Measurements from ENCODE around the gene KCNAB2. TPM values are rescaled to one million over a fixed set of nuclear protein-coding genes. Genes with fewer than 3 reads are reported as not detected.

Gene KCNAB2
- total RNA-seq, 1 donor from 2014 or later: 19.3 TPM

DNA sequence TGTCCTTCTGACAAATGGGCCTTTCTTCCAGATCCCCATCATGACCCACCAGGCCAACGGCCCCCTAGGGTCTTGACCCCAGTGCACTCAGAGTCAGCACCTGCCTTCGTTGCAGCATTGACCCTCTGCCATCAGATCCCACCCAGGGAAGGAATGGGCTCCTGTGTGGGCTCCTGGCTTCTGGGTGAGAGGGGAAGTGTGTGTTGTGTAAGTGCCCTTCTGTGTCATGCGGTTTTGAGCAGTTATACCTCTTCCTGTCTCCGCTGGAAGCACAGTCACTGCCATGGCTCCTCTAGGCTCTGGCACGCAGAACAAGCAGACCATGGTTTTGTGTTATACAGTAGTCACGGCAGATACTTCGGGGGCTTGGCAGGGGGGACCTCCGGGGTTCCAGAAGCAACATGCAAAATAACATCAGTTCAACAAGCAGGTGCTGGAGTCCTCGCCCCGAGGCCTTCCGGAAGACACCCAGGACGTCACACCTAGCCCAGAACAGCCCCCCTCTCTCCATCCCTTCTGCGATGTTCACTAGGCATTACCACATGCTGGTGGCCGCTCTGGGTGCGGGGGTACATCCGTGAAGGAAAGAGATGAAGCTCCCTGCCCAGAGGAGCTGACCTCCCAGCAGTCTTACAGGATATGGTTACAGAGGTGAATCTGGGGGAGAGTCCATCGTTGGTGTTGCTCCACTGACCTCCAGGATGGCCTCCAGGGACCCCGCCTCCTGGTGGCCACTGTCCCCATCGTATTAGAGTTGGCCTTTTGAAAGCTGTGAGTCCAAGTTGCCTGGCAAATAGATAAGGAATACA is 17.4 kb upstream of the KCNAB2 start:
- intact Hi-C loops (cut with DNase I): no loop called here
- peak; percentile 89 for DNase-seq (ENCODE audit: low spot score)

DNA sequence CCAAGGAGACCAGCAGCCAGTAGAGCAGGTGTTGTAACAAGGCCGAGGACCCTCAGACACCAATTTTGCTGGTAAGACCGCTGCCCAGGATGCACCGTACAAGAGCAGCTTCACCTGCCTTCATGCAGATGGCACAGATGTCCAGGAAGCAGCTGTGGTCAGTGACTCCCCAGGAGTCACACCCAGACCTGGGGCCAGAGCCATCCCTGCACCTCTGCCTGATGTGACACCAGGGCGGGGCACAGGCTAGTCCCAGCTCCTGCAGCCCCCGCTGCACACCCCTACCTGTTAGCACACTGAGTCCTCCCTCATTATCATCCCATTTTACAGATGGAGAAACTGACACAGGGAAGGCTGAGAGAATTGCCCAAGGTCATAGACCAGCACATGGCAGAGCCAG is 16.3 kb upstream of the KCNAB2 start:
- intact Hi-C loops (cut with DNase I): no loop called here
- no peak for DNase-seq (ENCODE audit: low spot score)

GRCh38 chr1:6030132-6030531 is 15.6 kb upstream of the KCNAB2 start:
- intact Hi-C loops (cut with DNase I): no loop called here
- no peak for DNase-seq (ENCODE audit: low spot score)

DNA sequence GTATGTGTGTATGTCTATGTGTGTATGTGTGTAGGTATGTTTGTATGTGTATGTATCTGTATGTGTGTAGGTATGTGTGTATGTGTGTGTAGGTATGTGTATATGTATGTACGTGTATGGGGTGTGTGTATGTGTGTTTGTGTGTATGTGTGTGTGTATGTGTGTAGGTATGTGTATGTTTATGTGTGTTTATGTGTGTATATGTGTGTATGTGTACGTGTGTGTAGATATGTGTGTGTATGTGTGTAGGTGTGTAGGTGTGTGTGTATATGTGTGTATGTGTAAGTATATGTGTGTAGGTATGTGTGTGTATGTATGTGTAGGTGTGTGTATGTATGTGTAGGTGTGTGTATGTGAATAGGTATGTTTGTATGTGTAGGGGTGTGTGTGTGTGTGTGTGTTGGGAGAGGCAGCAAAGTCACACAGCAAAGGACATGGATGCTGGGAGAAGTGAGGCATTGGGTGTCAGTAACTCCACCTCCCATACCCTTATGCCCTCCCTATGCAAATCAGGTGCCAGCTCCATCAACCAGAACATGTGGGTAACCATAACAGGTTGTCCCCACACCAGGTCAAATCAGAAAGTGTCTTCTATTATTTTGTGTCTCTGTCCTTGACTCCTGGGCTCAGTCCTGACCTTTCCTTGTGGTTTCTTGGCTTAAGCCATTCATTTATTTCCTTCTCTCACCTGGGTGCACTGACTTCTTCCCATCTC is 15.0 kb upstream of the KCNAB2 start:
- DNase-seq (ENCODE audit: low spot score): no peak
- intact Hi-C loops (cut with DNase I): no loop called here

GRCh38 chr1:6033124-6033523 is 12.6 kb upstream of the KCNAB2 start:
- intact Hi-C loops (cut with DNase I): no loop called here
- DNase-seq (ENCODE audit: low spot score): no peak

GRCh38 chr1:6033986-6034749 is 11.5 kb upstream of the KCNAB2 start:
- no peak for DNase-seq (ENCODE audit: low spot score)
- intact Hi-C loops (cut with DNase I): no loop called here

- no peak for DNase-seq (ENCODE audit: low spot score)
- intact Hi-C loops (cut with DNase I): no loop called here
These were observed 11.0 kb upstream of the KCNAB2 start for GRCh38 chr1:6034750-6035096.

GRCh38 chr1:6035303-6035702 is 10.4 kb upstream of the KCNAB2 start:
- no peak for DNase-seq (ENCODE audit: low spot score)

DNA sequence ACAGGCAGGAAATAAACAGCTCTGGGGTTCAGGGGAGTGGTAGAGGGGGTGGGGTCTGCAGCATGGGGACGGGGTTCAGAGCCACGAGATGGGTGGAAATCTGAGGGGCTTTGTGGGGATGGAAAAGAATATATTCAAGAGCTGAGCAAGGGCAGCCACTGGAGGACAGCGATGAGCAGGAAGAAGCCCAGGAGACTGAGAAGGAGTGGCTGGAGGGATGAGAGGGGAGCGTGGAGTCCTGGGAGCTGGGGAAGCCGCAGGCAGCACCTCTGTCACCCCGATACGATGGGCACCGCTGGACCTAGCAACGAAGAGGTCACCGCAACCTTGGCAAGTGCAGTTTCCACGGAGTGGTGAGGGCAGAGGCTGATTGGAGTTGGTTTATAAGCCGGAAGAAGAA is 10.0 kb upstream of the KCNAB2 start:
- no peak for DNase-seq (ENCODE audit: low spot score)
- intact Hi-C loops (cut with DNase I): no loop called here

More at GRCh38 chr1:6035303-6035702, 10.4 kb upstream of the KCNAB2 start:
- intact Hi-C loops (cut with DNase I): no loop called here

DNA sequence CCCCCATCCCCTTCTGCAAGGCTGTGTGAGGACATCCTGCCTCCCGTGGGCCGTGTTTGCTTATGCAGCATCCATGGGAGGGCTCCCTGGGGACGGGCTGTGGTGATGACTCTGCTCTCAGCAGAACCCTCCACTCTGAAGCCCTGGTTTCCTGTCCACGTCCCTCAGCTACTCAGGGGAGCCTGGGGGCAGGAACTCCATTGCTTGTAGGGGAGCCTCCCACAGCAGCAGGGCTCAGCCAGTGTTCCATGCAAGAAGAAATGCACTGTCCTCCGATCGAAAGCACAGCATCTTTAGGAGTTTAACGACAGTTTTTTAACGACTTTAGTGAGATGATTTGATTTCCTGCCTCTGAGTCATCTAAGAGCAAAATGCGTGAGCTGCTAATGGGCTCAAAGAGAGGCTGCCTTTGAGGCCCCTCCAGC is 8.3 kb upstream of the KCNAB2 start:
- DNase-seq (ENCODE audit: low spot score): no peak
- intact Hi-C loops (cut with DNase I): no loop called here

DNA sequence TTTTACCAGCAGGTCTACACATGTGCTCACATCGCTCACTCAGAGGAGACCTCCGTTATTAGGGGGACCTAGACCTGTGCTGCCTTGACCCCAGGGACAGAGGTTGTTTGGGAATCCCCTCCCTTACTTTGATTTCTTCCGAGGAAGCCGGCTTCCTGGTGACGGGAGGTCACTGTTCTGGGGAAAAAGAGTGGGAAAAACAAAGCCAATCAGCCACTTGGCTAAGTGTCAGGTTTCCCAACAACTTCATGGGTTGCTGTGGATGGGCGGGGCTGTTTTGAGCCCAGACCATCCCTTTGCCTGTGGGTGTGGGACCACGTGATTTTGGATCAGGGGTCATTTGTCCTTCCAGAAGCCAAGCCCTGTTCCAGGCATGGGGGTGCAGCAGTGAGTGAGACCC is 7.1 kb upstream of the KCNAB2 start:
- no peak for DNase-seq (ENCODE audit: low spot score)
- intact Hi-C loops (cut with DNase I): no loop called here

- DNase-seq (ENCODE audit: low spot score): no peak
- intact Hi-C loops (cut with DNase I): no loop called here
These were observed 6.7 kb upstream of the KCNAB2 start for GRCh38 chr1:6039031-6039430.

DNA sequence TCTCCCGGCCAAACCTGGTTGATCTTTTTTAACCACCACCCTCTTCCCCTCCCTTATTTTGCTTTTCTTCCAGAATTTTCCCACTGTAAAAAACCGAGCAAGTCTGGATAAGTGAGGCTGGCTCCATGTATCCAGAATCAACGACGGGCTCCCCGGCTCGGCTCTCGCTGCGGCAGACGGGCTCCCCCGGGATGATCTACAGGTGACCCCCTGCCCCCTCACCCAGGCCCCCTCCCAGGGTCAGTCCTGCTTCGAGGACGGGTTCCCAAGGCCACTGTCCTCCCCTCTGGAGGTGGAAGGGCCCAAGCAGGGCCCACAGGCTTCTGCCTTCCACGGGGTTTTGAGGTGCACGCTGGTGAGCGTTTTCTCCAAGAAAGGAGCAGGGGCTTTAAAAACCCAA is 5.2 kb upstream of the KCNAB2 start:
- no peak for DNase-seq (ENCODE audit: low spot score)
- intact Hi-C loops (cut with DNase I): no loop called here

DNA sequence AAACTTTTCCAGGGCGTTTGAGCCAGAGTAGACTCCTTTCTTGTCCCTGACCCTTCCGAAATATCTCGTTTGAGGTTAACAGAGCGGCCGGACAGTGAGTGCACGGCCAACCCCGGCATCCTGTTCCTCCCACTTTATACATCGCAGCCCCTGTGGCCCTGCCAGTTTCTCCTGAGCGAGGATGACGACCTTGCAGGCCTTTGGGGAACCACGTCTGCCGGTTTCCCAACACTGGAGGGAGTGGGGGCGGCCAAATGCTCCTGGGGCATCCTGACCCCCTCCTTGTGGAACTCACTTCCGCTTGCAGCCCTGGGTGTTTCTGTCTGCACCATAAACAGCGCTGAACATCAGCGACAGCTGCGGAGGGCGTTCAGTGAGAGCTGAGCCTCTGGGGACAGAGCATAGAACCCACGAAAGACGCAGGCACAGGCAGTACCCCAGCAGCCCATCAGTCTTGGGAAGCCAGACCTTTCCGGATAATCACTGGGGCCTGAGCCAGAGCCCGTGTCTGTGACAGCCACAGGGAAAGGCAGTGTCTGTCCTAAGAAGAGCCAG is 4.8 kb upstream of the KCNAB2 start:
- no peak for DNase-seq (ENCODE audit: low spot score)
- intact Hi-C loops (cut with DNase I): no loop called here

GRCh38 chr1:6041432-6042062 is 4.1 kb upstream of the KCNAB2 start:
- no peak for DNase-seq (ENCODE audit: low spot score)
- intact Hi-C loops (cut with DNase I): no loop called here

DNA sequence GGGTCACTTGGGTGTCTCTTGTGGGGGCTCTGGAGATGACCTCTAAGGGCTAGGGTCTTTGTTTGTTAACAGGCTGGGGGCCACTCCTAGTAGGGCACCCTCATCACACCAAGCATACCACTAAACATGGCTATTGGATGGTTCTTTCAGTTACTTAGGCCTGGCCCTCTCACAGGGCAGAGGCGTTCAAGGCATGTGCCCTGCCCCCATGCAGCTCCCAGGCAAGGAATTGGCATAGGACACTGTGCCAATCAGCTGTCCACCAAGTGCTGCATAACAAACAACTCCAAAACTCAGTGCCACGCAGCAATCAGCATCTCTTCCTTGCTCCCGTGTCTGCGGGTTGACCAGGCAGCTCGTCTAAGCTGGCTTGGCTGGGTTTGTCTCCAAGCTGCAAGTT is 2.1 kb upstream of the KCNAB2 start:
- no peak for DNase-seq (ENCODE audit: low spot score)
- intact Hi-C loops (cut with DNase I): no loop called here

DNA sequence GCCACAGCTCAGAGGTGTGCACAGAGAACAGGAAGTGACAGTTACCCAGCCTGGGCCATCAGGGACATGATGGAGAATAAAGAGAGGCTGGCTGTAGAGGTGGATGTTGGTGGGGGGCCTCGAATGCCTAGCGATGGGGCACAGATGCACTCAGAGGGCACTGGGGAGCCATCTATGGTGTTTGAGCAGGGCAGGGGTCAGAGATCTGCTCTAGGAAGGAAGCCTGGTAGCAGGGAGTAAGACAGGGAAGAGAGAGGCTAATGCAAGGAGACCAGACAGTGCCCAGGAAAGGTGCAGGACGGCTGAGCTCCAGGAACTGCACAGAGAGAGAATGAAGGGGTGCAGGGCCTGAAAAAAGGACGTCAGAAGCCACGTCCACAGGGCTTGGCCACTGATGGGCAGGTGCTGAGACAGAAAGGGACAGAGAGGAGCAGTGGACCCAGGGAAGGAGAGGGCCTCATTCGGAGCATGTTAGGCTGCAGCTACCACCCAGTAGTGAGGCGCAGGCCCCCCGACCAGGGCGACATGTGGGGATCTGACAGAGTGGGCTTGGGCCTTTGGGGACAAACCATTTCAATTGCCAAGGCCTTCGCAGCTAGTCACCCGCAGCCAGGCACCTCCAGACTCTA is 1.1 kb upstream of the KCNAB2 start:
- intact Hi-C loops (cut with DNase I): no loop called here
- no peak for DNase-seq (ENCODE audit: low spot score)

DNA sequence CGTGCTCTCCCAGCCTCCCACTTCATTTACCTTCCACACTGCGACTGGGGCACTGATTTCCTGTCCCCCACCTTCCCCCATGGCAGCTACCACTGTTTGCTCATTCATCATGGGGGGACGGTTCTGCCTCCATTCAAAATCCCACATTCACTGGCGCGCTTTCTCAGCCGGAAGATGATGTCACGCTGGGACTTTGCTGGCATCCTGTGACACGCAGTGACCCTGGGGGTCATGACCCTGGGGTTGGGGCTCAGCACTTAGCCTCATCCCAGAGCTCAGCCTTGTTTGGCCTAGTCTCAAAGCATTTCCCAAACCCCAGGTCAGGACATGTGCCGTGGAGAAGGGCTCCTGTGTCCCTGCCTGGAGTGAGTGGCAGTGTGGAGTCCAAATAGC is 582 bp upstream of the KCNAB2 start:
- no peak for DNase-seq (ENCODE audit: low spot score)
- intact Hi-C loops (cut with DNase I): no loop called here

- DNase-seq (ENCODE audit: low spot score): no peak
- intact Hi-C loops (cut with DNase I): no loop called here
These were observed 591 bp downstream of the KCNAB2 start for GRCh38 chr1:6046279-6046678.

Measured in cardiac septum (tissue), 1 donor.